AG10803 (cell line): ENCODE results near the gene DUXA.
A peak's percentile ranks its signal among the peaks of the same experiment; 100 is the strongest.

Source experiments
- DNase-seq: peaks from one replicate; pipeline ENCODE4 v3.0.0; 2010; ENCODE audit warnings: low read depth
- H3K4me3 ChIP-seq: 2 replicates; pipeline ENCODE4 v1.5.1; 2011; ENCODE audit warnings: mild to moderate bottlenecking, low read length, control low read depth
- TF ChIP-seq, protein P1 (sequence below): conservative IDR thresholded peaks from 2 replicates; pipeline ENCODE4 v1.5.1; 2011; ENCODE audit warnings: mild to moderate bottlenecking, low read length, control low read depth, inconsistent platforms

The DUXA gene

DNA sequence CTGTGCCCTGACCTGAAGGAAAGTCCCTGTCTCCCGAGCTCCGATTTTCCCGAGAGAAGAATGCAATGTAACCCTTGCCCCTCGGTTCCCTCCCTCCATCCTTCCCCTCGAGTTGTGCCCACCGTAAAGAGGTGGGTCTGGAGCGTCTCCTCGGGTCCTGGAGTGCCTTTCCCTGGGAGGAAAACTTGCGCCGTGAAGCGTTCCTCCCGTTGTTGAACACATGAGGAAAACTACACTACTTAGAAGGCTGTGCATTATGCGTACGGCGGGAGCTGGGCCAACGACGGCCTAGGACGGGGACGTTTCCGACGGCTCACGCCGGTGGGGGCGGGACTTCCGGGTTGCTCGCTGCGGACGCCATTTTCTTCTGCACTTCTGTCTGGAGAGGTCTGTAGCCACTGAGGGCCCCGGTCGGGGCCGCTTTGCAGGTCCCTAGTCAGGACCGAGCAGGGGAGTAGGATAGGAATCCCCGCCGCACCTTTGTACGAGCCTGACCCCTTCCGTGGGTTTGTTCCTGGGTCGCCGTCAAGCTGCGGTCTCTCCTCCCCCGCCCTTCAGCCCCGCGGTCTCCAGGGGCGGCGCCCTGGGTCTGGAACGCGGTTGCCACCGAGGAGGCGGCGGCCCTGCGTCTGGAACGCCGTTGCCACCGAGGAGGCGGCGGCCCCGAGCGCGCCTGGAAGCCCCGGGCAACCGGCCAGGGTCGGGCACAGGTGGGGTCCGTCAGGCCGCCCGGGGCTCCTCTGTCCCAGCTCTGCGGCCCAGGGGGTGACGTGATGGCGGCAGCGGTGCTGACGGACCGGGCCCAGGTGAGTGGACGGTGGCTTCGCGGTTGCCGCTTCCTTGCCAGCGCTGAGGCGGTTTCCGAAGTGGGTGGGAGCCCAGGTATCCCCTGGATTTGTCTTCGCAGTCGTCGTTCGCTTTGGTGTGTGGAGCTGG is 24.1 kb upstream of the DUXA start, which contains the start of gene ZNF264:
ZNF264 (plus strand) TSS at position 360 of the 936 bp plus-strand sequence; CDS start at position 774, 414 bp downstream.
- DNase-seq = peak; percentile 85

DNA sequence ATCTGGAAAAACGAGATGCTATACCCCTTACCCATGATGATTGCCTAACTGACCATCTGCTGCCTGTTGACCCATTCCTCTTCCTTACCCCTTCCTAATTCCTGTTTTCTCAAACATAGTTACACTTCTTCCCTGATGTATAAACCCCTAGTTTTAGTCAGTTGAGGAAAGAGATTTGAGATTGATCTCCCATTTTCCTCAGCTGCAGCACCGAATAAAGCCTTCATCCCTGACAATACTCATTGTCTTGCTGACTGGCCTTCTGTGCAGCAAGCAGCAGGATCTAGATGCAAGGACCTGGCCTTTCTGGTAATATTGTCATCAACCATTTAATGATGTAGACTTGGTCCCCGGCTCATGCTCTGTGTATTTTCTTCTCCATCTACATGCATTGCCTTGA is 23.0 kb upstream of the DUXA start:
- DNase-seq = no peak
- H3K4me3 ChIP-seq = no peak overlapping the region
- TF ChIP-seq, protein P1, sequence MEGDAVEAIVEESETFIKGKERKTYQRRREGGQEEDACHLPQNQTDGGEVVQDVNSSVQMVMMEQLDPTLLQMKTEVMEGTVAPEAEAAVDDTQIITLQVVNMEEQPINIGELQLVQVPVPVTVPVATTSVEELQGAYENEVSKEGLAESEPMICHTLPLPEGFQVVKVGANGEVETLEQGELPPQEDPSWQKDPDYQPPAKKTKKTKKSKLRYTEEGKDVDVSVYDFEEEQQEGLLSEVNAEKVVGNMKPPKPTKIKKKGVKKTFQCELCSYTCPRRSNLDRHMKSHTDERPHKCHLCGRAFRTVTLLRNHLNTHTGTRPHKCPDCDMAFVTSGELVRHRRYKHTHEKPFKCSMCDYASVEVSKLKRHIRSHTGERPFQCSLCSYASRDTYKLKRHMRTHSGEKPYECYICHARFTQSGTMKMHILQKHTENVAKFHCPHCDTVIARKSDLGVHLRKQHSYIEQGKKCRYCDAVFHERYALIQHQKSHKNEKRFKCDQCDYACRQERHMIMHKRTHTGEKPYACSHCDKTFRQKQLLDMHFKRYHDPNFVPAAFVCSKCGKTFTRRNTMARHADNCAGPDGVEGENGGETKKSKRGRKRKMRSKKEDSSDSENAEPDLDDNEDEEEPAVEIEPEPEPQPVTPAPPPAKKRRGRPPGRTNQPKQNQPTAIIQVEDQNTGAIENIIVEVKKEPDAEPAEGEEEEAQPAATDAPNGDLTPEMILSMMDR = no peak

More for the DNA sequence above, 24.1 kb upstream of the DUXA start, which contains the start of gene ZNF264:
- TF ChIP-seq, protein P1 = no peak
- H3K4me3 ChIP-seq = peak within 1 kb of the TSS; percentile 96

GRCh38 chr19:57171551-57172081 is 4.3 kb upstream of the DUXA start:
- TF ChIP-seq, protein P1 = no peak
- H3K4me3 ChIP-seq = peak overlapping the region; percentile 47
- peak; percentile 35 for DNase-seq

GRCh38 chr19:57165846-57166245 is 1.4 kb downstream of the DUXA start:
- H3K4me3 ChIP-seq = no peak overlapping the region
- no peak for DNase-seq
- TF ChIP-seq, protein P1 = no peak

- H3K4me3 ChIP-seq = no peak overlapping the region
- TF ChIP-seq, protein P1 = no peak
- no peak for DNase-seq
These were observed 5.2 kb downstream of the DUXA start for GRCh38 chr19:57161985-57162539.

DNA sequence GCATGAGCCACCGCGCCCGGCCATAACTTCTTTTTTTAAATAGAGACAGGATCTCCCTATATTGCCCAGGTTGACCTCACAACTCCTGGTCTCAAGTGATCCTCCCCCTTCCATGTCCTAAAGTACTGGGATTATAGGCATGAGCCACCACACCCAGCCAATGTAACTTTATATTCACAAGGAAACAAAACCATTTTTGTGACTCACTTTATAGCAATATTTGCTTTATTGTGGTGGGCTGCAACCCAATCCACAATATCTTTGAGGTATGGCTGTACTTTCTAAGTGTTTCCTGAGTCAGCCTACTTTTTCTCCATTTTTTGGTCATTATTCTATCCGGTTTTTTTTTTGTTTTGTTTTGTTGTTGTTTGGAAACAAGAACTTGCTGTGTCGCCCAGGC is 14.4 kb downstream of the DUXA start:
- TF ChIP-seq, protein P1 = no peak
- no peak for DNase-seq

More for the DNA sequence above, 14.4 kb downstream of the DUXA start:
- no peak overlapping the region for H3K4me3 ChIP-seq
